ENCODE data around the gene CTSZ. TPM values are rescaled to one million over a fixed set of nuclear protein-coding genes. Genes with fewer than 3 reads are reported as not detected.
A peak's percentile ranks its signal among the peaks of the same experiment; 100 is the strongest.

CTSZ gene
- total RNA-seq, 1 experiment from 2014 or later: 194 TPM

GRCh38 chr20:59040667-59041066 lies 33.6 kb upstream of the CTSZ start:
- Histone ChIP-seq H3K4me2 (peak overlapping the region; percentile 82), H3K79me2 (ENCODE audit: low read depth) (peaks cover 69% of the 10 kb centered on the region), H3K4me3 (peak overlapping the region; percentile 90), H3K36me3 (ENCODE audit: low read depth) (peaks cover 47% of the 10 kb centered on the region), H2AFZ (no peak overlapping the region), H3K27ac (peak overlapping the region; percentile 97; the same call in 1 of the 2 replicates), H4K20me1 (ENCODE audit: insufficient read depth) (peaks cover 41% of the 10 kb centered on the region), H3K4me1 (replicated peaks; ENCODE audit: insufficient read depth) (peaks cover 57% of the 10 kb centered on the region), H3K27me3 (ENCODE audit: insufficient read depth, low read depth) (no peaks in the 10 kb centered on the region), H3F3A (ENCODE audit: insufficient read depth, low read depth) (peaks cover 47% of the 10 kb centered on the region), H3K9me3 (ENCODE audit: insufficient read depth, low read depth) (no peaks in the 10 kb centered on the region), H3K9me2 (ENCODE audit: insufficient read depth) (no peaks in the 10 kb centered on the region)
- TF ChIP-seq, protein P1, sequence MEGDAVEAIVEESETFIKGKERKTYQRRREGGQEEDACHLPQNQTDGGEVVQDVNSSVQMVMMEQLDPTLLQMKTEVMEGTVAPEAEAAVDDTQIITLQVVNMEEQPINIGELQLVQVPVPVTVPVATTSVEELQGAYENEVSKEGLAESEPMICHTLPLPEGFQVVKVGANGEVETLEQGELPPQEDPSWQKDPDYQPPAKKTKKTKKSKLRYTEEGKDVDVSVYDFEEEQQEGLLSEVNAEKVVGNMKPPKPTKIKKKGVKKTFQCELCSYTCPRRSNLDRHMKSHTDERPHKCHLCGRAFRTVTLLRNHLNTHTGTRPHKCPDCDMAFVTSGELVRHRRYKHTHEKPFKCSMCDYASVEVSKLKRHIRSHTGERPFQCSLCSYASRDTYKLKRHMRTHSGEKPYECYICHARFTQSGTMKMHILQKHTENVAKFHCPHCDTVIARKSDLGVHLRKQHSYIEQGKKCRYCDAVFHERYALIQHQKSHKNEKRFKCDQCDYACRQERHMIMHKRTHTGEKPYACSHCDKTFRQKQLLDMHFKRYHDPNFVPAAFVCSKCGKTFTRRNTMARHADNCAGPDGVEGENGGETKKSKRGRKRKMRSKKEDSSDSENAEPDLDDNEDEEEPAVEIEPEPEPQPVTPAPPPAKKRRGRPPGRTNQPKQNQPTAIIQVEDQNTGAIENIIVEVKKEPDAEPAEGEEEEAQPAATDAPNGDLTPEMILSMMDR (conservative IDR thresholded peaks at IDR 0.05): no peak
- no peak for TF ChIP-seq EZH2 (IDR thresholded peaks at IDR 0.05; ENCODE audit: low read depth)
- POLR2A ChIA-PET (ENCODE audit: unreplicated experiment): no interaction called here
- intact Hi-C loops (cut with micrococcal nuclease; ENCODE audit: unreplicated experiment): loop anchor here (5.0 kb wide), 1 partner anchor 47 kb away; no protein-coding TSS in a partner anchor
- BruUV-seq (replicated peaks): no TSS peak
- no peak for DNase-seq
- CTCF ChIA-PET: no interaction called here

- H3K79me2 ChIP-seq (ENCODE audit: low read depth): peaks cover 77% of the 10 kb centered on the region
- CTCF ChIA-PET: no interaction called here
- peak overlapping the region; percentile 90; the same call in 1 of the 2 replicates for H3K4me3 ChIP-seq
- BruUV-seq (replicated peaks): no TSS peak
- peak overlapping the region; percentile 43 for H3K27ac ChIP-seq
- peaks cover 46% of the 10 kb centered on the region for H3K4me1 ChIP-seq (replicated peaks; ENCODE audit: insufficient read depth)
- H4K20me1 ChIP-seq (ENCODE audit: insufficient read depth): peaks cover 47% of the 10 kb centered on the region
- H3F3A ChIP-seq (ENCODE audit: insufficient read depth, low read depth): peaks cover 56% of the 10 kb centered on the region
- H3K9me2 ChIP-seq (ENCODE audit: insufficient read depth): no peaks in the 10 kb centered on the region
- no peaks in the 10 kb centered on the region for H3K9me3 ChIP-seq (ENCODE audit: insufficient read depth, low read depth)
- no peak for TF ChIP-seq EZH2 (IDR thresholded peaks at IDR 0.05; ENCODE audit: low read depth)
- TF ChIP-seq, protein P1 (conservative IDR thresholded peaks at IDR 0.05): no peak
- H3K27me3 ChIP-seq (ENCODE audit: insufficient read depth, low read depth): no peaks in the 10 kb centered on the region
- no peak for DNase-seq
- intact Hi-C loops (cut with micrococcal nuclease; ENCODE audit: unreplicated experiment): no loop called here
- no peak overlapping the region for H2AFZ ChIP-seq
- POLR2A ChIA-PET (ENCODE audit: unreplicated experiment): no interaction called here
- H3K36me3 ChIP-seq (ENCODE audit: low read depth): peaks cover 55% of the 10 kb centered on the region
- peak overlapping the region; percentile 82 for H3K4me2 ChIP-seq
Observed at GRCh38 chr20:59039233-59039632, 32.2 kb upstream of the CTSZ start.

GRCh38 chr20:59037386-59037785 lies 30.3 kb upstream of the CTSZ start:
- Histone ChIP-seq H3K9me2 (ENCODE audit: insufficient read depth) (no peaks in the 10 kb centered on the region), H3K27ac (no peak overlapping the region), H3K4me1 (replicated peaks; ENCODE audit: insufficient read depth) (peaks cover 45% of the 10 kb centered on the region), H3F3A (ENCODE audit: insufficient read depth, low read depth) (peaks cover 61% of the 10 kb centered on the region), H3K4me2 (no peak overlapping the region), H3K36me3 (ENCODE audit: low read depth) (peaks cover 58% of the 10 kb centered on the region), H3K27me3 (ENCODE audit: insufficient read depth, low read depth) (no peaks in the 10 kb centered on the region), H2AFZ (no peak overlapping the region), H3K79me2 (ENCODE audit: low read depth) (peaks cover 75% of the 10 kb centered on the region), H4K20me1 (ENCODE audit: insufficient read depth) (peaks cover 47% of the 10 kb centered on the region), H3K4me3 (no peak overlapping the region), H3K9me3 (ENCODE audit: insufficient read depth, low read depth) (no peaks in the 10 kb centered on the region)
- TF ChIP-seq, protein P1 (conservative IDR thresholded peaks at IDR 0.05): no peak
- no peak for TF ChIP-seq EZH2 (IDR thresholded peaks at IDR 0.05; ENCODE audit: low read depth)
- intact Hi-C loops (cut with micrococcal nuclease; ENCODE audit: unreplicated experiment): no loop called here
- no peak for DNase-seq
- CTCF ChIA-PET: no interaction called here
- POLR2A ChIA-PET (ENCODE audit: unreplicated experiment): no interaction called here
- no TSS peak for BruUV-seq (replicated peaks)

All from PC-9 (cell line).